Activated CD4-positive, alpha-beta T cell treated with anti-CD3 and anti-CD28 coated beads, Interleukin-2, Interleukin-4, amounts not matched to agents 100 ng/mL and 50 ng/mL, durations not matched to agents 16 hours and 8 hours (primary cell): ENCODE measurements around the gene TAF6L.

Source experiments
- DNase-seq: peaks from one replicate; pipeline ENCODE4 v3.0.0-alpha.2; 2020; ENCODE audit warnings: low spot score

Gene TAF6L

DNA sequence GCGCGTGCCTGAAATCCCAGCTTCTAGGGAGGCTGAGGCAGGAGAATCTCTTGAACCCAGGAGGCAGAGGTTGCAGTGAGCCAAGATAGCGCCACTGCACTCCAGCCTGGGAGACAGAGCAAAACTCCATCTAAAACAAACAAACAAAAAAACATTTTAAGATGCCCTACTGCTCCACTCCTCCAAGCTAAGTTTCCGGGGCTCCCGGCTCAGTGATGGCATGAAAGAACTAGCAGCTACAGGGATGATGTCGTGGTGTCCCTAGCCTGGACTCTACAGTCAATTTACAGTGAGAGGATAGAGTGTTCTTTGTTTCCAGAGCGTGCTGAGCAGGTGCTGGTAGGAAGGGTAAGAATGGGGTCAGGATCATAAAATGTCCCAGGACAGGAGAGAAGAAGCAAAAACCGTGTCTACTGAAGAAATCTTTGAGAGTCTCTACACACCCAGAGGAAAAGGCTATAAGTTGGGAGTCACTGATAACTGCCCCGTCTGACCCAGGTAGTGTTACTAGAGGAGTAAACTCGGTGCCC, 16.0 kb upstream of the TAF6L start:
- DNase-seq, result no peak

DNA sequence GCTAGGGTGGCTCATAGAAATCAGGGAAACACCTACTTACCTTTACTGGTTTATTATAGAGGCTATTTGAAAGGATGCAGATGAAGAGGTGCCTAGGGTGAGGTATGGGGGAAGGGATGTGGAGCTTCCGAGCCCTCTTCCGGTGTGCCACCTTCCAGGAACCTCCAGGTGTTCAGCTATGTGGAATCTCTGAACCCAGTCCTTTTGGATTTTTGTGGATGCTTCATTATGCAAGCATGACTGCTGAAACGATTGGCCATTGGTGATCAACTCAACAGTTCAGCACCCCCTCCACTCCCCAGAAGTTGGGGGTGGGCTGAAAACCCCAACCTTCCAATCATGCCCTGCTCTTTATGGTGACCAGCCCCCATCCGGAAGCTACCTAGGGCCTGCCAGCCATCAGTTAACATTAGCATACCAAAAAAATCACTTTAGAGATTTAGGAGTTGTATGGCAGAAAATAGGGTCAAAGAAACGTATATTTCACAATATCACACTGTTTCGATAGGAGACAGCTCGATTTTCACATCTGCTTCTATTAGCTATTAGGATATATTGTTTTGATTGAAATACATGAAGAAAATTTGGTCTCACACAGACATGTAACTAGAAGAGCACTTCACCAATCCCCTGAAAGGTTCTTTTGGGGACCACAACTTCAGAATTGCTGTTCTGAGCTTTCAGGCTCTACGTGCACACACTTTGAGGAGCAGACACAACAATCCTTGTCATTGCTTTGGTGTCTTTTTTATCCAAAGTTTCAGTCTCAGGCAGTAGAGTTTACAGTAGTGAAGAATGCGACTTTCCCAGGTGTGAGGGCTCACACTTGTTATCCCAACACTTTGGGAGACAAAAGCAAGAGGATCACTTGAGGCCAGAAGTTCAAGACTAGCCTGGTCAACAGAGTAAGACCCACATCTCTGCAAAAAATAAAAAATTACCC, 13.1 kb upstream of the TAF6L start:
- no peak for DNase-seq

DNA sequence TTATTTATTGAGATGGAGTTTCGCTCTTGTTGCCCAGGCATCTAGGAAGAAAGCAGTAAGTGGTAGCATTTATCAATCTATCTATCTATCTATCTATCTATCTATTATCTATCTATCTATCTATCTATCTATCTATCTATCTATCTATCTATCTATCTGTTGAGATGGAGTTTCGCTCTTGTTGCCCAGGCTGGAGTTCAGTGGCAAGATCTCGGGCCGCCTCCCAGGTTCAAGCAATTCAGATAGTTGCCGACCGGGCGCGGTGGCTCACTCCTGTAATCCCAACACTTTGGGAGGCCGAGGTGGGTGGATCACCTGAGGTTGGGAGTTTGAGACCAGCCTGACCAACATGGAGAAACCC, 10.3 kb upstream of the TAF6L start:
- peak; percentile 4 for DNase-seq

DNA sequence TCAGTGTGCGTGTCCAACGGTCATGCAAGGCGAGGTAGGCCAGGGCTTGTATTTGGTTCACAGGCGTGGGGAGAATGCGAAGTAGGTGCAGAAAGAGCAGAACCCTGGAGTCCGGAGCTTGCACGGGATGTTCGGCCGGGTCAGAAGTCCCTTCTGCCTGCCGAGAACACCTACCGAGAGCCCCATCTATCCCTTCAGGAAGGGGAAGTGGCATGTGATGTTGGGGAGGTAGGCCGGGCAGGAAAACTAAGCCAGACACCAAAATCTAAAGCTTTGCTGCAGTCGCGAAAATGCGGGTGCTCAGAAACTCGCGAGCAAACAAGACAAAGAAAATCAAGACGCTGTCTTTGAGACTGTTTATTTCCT, 435 bp upstream of the TAF6L start:
- peak; percentile 21 for DNase-seq

DNA sequence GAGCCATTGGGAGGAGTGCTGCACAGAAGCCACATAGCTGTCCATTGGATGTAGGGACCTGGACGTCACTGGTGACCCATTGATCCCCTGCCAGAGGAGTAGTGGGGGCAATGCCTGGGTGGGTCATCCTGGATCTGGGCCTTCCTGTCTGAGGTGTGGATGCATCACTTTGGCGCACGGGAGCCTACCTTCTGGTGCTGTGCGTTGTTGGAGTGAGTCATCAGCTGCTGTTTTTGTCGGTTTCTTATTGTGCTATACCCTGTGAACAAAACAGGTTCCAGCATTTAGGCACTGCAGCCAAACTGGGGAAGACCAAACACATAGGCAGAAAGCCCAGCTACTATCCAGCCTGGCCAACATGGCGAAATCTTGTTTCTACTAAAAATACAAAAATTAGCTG, 3.2 kb downstream of the TAF6L start:
- no peak for DNase-seq

DNA sequence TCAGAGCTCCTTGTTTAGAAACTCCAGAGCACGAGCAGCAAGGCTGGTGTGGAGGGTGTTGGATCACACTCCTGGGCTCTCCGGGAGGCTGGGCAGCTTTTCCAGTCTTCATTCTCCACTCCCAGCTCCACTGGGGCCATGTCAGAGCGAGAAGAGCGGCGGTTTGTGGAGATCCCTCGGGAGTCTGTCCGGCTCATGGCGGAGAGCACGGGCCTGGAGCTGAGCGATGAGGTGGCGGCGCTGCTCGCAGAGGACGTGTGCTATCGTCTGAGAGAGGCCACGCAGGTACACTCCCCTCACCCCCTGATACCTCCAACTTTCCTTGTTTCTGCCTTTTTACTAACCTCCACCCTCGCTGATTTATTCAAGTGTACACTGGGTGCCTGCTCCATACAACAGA, 4.5 kb downstream of the TAF6L start:
- no peak for DNase-seq

DNA sequence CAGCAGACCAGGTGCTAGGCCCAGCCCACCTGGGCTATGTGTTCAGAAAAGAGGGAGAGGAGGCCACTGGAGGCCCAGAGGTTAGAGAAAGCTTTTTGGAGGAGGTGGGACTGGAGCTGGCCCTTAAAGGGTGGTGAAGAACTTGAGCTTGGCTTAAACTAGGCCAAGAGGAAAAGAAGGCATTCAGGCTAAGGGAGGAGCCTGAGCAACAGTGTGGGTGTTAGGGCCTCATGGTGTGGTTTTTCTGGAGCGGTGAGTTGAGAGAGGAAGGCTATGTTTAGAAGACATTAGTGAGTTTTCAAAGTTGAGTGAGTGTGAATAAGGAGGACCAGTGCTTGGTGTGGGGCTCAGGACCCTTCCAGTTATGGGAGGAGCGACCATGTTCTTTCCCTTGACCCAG, 6.2 kb downstream of the TAF6L start:
- DNase-seq, result no peak

DNA sequence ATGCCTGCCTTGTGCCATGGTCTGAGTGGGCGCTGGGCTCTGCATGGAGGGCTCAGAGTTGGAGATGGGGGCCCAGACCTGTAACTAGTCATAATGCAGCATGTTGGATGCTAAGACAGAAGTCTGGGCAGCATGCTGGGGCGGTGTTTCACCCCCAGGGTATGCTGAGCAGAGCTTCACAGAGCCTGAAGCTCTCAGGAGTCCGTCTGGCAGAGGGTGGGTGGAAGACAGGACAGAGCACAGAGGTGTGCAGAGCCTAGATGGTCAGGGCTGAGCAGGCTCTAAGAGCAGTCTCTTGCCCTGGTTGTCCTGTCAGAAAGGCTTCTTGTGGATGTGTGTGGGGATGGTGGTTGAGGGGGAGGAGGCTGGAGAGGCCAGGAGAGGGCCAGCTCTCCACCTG, 7.2 kb downstream of the TAF6L start:
- no peak for DNase-seq

DNA sequence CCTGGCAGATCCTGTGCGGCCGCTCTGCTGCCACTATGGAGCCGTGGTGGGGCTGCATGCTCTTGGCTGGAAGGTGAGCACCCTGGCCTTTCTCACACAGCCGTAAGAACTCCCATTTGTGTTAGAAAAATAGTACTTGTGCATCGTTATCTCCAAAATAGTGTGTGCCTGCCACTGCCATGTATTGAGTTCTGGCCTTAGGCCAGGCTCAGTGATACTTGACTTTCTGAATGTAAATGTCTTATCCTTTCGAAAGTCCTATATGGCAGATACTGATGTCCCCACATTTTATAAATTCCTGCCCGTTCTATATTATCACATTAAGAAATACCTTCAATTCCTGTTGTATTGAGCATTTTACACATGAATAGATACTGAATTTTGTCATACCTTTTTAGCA, 11.6 kb downstream of the TAF6L start:
- no peak for DNase-seq

DNA sequence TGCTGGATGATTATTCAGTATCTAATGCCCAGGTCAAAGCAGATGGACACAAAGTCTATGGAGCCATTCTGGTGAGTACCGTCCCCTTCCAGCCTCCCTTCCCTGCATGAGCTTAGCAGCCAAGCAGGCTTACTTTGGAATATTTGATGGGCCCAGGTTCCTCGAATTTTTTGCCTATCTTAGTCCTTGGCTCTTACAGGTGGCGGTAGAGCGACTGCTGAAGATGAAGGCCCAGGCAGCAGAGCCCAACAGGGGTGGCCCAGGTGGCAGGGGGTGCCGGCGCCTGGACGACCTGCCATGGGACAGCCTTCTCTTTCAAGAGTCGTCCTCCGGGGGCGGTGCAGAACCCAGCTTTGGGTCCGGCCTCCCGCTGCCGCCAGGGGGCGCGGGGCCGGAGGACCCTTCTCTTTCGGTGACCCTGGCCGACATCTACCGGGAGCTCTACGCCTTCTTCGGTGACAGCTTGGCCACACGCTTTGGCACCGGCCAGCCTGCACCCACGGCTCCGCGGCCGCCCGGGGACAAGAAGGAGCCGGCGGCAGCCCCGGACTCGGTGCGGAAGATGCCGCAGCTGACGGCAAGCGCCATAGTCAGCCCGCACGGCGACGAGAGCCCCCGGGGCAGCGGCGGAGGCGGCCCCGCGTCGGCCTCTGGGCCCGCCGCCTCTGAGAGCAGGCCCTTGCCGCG, 15.3 kb downstream of the TAF6L start:
- DNase-seq, result peak; percentile 88

DNA sequence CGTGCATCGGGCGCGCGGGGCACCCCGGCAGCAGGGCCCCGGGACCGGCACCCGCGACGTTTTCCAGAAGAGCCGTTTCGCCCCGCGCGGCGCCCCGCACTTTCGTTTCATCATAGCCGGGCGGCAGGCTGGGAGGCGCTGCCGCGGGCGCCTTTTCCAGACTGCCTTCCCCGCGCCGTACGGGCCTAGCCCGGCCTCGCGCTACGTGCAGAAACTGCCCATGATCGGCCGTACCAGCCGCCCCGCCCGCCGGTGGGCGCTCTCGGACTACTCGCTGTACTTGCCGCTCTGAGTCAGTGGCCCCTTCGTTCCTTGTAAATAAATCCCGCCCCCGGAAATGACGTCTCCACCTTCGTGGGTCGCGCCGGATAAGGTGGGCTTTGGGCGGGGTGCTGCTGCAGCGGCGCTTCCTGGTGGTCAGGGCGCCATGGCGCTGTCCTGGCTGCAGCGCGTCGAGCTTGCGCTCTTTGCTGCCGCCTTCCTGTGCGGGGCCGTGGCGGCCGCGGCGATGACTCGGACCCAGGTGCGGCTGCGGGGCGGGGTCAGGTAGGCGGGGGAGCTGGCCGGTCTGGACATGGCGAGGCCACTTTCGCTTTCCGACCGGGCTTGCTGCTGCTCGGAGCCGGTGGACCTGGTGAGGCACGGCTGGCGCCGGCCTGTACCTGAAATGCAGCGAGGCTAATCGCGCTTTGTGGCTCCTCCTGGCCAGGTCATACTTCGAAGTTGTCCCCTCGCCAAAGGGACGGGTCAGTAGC, 16.0 kb downstream of the TAF6L start, which contains the start of gene TMEM179B:
Gene TMEM179B (plus strand): TSS at position 398 of the 755 bp plus-strand sequence. CDS start 30 bp downstream, at position 428.
- peak; percentile 98 for DNase-seq

DNA sequence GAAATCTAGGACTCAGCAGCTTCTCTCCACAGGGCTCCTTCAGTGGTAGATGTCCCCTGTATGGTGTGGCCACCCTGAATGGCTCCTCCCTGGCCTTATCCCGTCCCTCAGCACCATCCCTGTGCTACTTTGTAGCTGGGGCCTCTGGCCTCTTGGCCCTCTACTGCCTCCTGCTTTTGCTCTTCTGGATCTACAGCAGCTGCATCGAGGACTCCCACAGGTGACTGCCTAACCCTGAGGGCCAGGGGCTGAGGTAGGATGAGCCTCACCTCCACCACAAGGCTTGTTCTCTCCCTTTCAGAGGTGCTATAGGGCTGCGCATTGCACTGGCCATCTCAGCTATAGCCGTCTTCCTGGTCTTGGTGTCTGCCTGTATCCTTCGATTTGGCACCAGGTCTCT, 17.8 kb downstream of the TAF6L start:
- no peak for DNase-seq

DNA sequence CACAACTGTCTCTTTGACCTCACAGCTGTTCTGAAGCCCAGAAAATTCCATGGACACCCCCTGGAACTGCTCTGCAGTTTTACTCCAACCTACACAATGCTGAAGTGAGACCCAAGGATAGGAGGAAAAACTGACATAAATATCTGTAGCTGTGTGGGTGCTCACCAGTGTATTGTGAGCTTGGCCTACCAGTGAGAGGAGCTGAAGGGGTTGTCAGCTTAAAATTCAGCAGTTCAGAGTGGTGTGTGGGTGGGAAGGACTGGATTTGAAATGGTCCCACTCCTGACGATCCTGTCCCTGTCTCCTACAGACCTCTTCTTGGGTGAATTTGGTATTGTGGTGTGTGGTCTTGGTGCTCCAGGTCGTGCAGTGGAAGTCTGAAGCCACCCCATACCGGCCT, 18.4 kb downstream of the TAF6L start:
- no peak for DNase-seq

DNA sequence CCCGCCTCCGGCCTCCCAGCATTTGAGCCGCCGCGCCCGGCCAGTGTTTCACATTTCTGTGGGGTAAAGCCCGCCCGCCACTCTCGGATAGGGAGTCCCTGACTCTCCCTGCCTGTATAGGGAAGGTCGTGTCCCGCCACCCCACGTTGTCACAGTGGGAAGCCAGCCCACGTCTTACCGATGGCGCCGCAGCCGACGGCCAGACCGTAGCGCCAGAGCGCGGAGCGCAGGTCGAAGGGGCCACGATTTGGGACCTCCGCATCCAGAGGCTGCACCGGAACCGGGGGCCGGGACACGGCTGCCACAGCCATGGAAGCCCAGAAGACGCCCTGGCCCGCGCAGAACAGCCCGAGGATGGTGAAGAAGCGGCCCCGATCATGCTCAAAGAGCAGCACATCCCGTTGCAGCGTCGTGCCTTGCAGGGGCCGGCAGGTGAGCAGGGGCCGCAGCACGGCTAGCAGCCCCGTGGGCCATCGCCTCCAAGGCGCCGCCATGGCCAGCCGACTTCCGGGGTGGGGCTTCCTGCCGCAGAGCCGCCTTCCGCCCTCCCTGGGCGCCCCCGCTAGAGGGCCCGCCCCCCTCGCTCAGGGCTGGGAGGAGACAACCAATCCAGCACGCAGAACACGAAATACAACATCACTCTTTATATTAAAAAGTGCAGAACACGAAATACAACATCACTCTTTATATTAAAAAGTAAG, 20.5 kb downstream of the TAF6L start, which contains the start of gene TMEM223:
Gene TMEM223 (minus strand): TSS at position 506 of the 701 bp plus-strand sequence. CDS start 12 bp downstream, at position 494.
- DNase-seq, result peak; percentile 89

DNA sequence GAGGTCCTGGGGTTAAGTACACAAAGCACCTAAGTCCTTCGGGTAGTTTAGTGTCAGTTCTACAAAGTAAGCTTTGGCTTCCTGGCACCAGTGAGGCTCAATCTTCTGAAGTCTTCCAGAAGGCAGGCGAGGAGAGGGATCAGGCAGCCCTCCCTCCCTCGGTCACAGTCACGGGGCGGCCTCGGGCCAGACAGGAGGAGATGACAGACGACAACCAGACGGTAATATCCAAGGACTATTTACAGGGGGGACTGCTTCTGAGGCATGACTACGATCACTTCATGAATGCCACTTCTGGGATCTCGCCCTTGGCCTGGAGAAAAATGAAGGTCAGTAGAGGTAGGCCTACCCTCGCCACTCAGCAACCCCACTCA, 21.0 kb downstream of the TAF6L start:
- no peak for DNase-seq

DNA sequence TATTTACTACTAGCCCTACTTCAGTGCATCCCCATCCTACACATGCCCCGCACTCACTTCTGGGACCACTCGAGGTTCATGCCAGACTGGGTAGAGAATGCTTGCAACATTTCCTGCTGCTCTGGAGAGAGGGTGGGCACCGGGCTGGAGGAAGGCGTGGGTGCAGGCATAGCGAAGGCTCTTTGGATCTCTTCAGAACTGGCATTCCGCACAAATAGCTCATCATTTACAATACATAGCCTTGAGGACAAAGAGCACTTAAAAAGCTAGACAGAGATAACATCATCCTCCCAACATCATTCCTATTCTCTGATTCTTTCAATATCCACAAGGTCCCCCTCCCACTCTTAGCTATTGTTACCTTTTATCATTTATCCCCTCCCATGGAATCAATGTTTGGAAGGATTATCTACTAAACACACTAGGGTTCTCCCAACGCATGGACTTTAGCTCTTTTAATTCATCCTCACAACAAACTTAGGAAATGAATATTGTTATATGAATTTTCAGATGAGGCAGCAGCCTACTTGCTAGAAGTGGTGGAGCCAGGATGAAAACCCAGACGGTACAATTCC, 23.1 kb downstream of the TAF6L start:
- DNase-seq, result no peak

DNA sequence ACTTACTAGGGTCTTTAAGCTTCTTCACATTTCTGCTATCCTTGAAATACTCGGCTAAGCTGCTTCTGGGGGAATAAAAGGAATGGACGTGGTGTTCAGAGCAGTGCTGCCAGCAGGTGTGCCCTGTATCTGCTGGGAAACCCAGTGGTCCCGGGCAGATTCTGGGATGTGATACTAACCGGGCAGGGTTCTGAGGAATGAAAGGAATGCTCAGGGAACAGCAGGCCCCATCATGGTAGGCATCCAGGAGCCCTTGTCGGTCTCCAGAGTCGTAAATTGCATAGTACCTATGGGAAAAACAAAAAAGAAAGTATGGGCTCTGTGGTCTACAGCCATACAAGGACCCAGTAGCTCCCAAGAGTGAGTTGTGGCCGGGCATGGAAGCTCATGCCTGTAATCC, 25.1 kb downstream of the TAF6L start:
- DNase-seq, result no peak

DNA sequence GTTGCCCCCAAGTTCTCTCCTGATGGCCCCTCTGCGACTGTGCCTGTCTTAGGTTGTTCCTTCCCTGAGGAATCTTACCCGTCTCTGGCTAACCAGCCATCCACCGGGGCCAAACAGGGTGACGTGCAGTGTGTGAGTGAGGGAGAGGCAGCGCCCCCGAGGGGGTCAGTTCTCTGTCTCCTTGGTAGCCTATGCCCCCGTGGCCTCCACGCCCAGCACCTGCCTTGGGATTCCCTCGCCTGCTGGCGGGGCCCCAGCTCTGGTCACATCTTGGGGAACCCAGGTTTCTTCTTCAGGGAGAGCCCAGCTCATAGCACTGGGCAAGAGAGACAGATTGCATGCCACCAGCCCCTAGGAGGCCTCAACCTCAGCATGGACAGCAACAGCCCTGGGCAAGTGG, 28.3 kb downstream of the TAF6L start:
- no peak for DNase-seq

DNA sequence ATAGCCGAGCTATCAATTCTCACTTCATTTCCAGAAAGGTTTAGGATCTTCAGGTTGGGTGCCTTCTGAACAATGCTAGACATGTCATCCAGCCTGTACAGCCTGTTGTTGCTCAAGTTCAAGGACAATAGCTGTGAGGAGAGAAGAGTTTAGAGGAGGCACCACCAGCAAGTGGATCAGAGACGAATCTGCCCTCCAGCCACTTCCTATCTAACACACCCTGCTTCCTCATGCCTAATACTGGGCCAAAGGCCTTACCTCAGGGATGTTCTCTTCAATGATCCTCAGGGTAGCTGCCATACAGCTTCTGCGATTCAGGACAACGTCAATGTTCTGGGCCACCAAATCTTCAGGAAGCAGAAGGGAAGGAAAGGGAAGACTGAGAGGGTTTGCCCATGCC, 29.9 kb downstream of the TAF6L start:
- no peak for DNase-seq

DNA sequence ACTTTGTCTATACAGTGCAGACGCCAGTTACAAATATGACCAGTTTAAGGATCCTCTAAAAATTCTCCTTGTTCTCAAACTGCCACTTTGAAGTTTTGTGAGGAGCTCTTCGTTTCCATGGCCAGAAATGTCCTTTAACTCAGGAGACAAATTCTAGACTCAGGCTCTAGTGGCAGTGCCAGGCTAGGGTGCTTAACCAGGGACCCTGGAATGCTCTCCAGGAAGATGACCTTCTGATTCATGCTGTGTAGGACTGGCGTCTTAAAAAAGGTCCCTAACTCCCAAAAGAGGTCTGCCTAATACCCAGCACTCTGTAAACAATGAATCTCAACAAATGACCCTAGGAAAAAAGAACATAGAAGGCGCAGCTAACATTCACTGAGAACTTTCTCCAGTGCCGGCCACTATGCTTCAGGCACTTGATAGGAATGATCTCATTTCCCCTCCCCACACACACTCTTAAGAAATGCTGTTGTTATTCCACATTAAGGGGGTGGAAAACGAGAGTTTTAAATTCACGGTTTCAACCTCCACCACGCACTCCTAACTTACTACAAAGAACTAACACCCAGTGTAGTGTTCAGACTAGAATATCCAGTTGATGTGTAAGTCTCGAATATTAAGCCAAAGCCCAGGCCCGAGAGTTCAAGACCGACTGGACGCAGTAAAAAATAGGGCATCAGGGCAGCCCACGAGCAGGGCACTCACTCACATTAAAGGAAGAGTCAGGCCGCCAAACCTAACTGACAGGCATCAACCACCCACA, 33.3 kb downstream of the TAF6L start:
- no peak for DNase-seq
